ENCODE results near the gene GRM3.

DNA sequence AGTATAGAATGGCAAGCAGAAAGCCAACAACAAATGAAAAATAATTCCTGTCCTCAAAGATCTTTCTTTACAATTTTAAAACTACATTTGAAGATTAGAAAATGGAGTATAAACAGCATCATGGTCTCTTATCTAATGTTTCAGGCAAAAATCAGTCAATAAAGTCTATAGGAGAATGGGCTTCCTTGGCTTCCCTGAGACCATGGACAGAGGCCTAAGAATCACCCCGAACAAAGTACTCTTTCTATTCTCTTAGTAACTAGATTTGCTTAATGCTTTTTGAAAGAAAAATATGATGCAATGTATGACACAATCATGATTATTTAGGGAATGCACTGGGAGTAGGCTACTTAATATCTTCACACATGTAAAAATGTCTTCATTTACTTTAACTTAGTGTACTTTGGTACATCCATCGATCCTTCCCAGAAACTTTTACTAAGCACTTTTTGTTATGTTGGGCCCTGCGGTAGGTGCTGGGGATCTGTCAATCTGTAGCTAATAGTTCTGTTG lies 17.3 kb downstream of the GRM3 start:
- no peak for TF ChIP-seq HOXB13 (CRISPR knock-in tag; IDR thresholded peaks at IDR 0.05; ENCODE audit: low read depth)
- TF ChIP-seq, protein P1, sequence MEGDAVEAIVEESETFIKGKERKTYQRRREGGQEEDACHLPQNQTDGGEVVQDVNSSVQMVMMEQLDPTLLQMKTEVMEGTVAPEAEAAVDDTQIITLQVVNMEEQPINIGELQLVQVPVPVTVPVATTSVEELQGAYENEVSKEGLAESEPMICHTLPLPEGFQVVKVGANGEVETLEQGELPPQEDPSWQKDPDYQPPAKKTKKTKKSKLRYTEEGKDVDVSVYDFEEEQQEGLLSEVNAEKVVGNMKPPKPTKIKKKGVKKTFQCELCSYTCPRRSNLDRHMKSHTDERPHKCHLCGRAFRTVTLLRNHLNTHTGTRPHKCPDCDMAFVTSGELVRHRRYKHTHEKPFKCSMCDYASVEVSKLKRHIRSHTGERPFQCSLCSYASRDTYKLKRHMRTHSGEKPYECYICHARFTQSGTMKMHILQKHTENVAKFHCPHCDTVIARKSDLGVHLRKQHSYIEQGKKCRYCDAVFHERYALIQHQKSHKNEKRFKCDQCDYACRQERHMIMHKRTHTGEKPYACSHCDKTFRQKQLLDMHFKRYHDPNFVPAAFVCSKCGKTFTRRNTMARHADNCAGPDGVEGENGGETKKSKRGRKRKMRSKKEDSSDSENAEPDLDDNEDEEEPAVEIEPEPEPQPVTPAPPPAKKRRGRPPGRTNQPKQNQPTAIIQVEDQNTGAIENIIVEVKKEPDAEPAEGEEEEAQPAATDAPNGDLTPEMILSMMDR (IDR thresholded peaks at IDR 0.05), result no peak
- no peak for TF ChIP-seq POLR2A (IDR thresholded peaks at IDR 0.05; ENCODE audit: low read length)
- TF ChIP-seq, protein P2, sequence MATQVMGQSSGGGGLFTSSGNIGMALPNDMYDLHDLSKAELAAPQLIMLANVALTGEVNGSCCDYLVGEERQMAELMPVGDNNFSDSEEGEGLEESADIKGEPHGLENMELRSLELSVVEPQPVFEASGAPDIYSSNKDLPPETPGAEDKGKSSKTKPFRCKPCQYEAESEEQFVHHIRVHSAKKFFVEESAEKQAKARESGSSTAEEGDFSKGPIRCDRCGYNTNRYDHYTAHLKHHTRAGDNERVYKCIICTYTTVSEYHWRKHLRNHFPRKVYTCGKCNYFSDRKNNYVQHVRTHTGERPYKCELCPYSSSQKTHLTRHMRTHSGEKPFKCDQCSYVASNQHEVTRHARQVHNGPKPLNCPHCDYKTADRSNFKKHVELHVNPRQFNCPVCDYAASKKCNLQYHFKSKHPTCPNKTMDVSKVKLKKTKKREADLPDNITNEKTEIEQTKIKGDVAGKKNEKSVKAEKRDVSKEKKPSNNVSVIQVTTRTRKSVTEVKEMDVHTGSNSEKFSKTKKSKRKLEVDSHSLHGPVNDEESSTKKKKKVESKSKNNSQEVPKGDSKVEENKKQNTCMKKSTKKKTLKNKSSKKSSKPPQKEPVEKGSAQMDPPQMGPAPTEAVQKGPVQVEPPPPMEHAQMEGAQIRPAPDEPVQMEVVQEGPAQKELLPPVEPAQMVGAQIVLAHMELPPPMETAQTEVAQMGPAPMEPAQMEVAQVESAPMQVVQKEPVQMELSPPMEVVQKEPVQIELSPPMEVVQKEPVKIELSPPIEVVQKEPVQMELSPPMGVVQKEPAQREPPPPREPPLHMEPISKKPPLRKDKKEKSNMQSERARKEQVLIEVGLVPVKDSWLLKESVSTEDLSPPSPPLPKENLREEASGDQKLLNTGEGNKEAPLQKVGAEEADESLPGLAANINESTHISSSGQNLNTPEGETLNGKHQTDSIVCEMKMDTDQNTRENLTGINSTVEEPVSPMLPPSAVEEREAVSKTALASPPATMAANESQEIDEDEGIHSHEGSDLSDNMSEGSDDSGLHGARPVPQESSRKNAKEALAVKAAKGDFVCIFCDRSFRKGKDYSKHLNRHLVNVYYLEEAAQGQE (IDR thresholded peaks at IDR 0.05), result no peak
- TF ChIP-seq HDAC2 (IDR thresholded peaks at IDR 0.05), result no peak
- no peak for TF ChIP-seq EP300 (IDR thresholded peaks at IDR 0.05)
- TF ChIP-seq, protein P3, sequence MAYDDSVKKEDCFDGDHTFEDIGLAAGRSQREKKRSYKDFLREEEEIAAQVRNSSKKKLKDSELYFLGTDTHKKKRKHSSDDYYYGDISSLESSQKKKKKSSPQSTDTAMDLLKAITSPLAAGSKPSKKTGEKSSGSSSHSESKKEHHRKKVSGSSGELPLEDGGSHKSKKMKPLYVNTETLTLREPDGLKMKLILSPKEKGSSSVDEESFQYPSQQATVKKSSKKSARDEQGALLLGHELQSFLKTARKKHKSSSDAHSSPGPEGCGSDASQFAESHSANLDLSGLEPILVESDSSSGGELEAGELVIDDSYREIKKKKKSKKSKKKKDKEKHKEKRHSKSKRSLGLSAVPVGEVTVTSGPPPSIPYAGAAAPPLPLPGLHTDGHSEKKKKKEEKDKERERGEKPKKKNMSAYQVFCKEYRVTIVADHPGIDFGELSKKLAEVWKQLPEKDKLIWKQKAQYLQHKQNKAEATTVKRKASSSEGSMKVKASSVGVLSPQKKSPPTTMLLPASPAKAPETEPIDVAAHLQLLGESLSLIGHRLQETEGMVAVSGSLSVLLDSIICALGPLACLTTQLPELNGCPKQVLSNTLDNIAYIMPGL (CRISPR knock-in tag; IDR thresholded peaks at IDR 0.05; ENCODE audit: borderline replicate concordance), result no peak
- no peak for TF ChIP-seq NR3C1 (IDR thresholded peaks at IDR 0.05)
- no peak for TF ChIP-seq RAD21 (conservative IDR thresholded peaks at IDR 0.05 in 1 of 2, IDR thresholded peaks at IDR 0.05 in 1 of 2)
- no peak for TF ChIP-seq FOSL2 (IDR thresholded peaks at IDR 0.05)
- TF ChIP-seq FOSL2 (CRISPR knock-in tag; IDR thresholded peaks at IDR 0.05), result no peak
- TF ChIP-seq POLR2AphosphoS2 (conservative IDR thresholded peaks at IDR 0.05; ENCODE audit: low read length), result no peak

Data from A549 (cell line).